LNCaP clone FGC (cell line): Measurements from ENCODE around the gene NPBWR2.

ENCODE experiments used
- DNase-seq: peaks from one replicate; pipeline ENCODE4 v3.0.0-alpha.2; 2011; ENCODE audit warnings: low read depth
- H3K4me3 ChIP-seq: 2 replicates; pipeline ENCODE4 v1.5.1; 2011; ENCODE audit warnings: mild to moderate bottlenecking, low read depth, low read length, control low read depth
- CTCF ChIP-seq: IDR thresholded peaks from 2 replicates; pipeline ENCODE4 v1.5.1; 2012; ENCODE audit warnings: mild to moderate bottlenecking; ENCODE audit not compliant: control insufficient read depth, insufficient read depth; ENCODE audit errors: extremely low read depth

Gene NPBWR2, protein sequence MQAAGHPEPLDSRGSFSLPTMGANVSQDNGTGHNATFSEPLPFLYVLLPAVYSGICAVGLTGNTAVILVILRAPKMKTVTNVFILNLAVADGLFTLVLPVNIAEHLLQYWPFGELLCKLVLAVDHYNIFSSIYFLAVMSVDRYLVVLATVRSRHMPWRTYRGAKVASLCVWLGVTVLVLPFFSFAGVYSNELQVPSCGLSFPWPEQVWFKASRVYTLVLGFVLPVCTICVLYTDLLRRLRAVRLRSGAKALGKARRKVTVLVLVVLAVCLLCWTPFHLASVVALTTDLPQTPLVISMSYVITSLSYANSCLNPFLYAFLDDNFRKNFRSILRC

GRCh38 chr20:64106981-64107735, at the start of gene NPBWR2:
NPBWR2 (minus strand) TSS chr20:64107565; CDS start chr20:64106831, 734 bp downstream.
- DNase-seq: no peak

DNA sequence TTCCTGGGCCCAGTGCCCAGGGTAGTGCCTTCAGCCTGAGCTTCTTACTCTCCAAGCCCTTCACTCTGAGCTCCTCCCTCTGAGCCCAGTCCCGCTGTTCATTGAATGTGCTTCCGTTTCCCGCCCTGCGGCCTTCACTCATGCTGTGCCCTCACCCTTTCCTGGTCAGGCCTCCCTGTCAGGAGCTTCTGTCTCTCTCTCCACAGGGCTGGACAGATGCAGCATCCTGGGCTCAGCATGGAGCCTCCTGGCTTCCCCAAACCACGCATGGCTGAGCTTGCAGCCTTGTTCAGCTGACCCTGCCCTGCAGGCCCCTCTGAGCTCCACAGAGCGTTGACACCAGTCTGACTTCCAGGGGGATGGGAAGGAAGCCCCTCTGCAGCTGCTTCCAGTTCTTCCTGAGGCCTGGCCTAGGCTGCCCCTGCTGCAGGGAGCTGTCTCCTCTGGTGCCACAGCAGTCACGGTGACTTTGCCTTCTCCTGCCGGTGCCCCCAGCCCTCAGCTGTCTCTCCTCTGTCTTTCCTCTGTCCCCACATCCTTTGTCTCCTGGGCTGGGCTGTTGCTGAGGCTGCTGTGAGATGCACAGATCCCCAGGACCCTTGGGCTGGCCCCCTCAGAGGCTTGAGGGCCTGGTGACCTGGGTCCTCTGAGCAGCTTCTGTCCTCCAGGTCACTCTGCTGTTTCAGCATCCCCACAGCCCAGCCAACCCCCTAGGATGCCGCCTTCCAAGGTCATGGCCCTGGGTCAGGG, 48.9 kb upstream of the NPBWR2 start:
- H3K4me3 ChIP-seq: no peak overlapping the region
- no peak for TF ChIP-seq CTCF

More at GRCh38 chr20:64106981-64107735, at the start of gene NPBWR2:
- no peak within 1 kb of the TSS for H3K4me3 ChIP-seq
- no peak for TF ChIP-seq CTCF

GRCh38 chr20:64155258-64156135, 48.1 kb upstream of the NPBWR2 start:
- no peak for DNase-seq
- TF ChIP-seq CTCF: no peak
- H3K4me3 ChIP-seq: no peak overlapping the region

More for the DNA sequence above, 48.9 kb upstream of the NPBWR2 start:
- DNase-seq: no peak

- DNase-seq: no peak
- no peak for TF ChIP-seq CTCF
- H3K4me3 ChIP-seq: no peak overlapping the region
These were observed 47.4 kb upstream of the NPBWR2 start for GRCh38 chr20:64154590-64155257.

GRCh38 chr20:64153861-64154589, 46.7 kb upstream of the NPBWR2 start:
- H3K4me3 ChIP-seq: no peak overlapping the region
- DNase-seq: no peak
- TF ChIP-seq CTCF: no peak
